Heart left ventricle (tissue), 13 donors: ENCODE measurements around the gene SPATS2L.

Experiments used
- POLR2A ChIP-seq, 2 donors: fragments of 450-650 bp; IDR thresholded peaks; one replicate each; pipeline ENCODE4 v1.6.1; 2017; ENCODE audit warnings: antibody characterized with exemption in 2 of 2, mild to moderate bottlenecking in 2 of 2, moderate library complexity in 2 of 2
- TF ChIP-seq, protein P1 (sequence below), 12 donors: fragments of 200-600 bp; sonication (generic) in 4 of 12; IDR thresholded peaks; one replicate each; pipeline versions ENCODE4 v1.5.0 to v1.8.0; 2018 to 2022; ENCODE audit warnings: antibody characterized with exemption in 12 of 12, mild to moderate bottlenecking in 5 of 12
- donor health status: ischemic (EF 13 %, LVEDD 7.1; RV severe dilation, severe dysfunction).
- donor health status: DM: no; HTN: yes; CAD: no.
- donor health status: DM: no; HTN: no; CAD: no.
- donor health status: ischemic (EF 25% LVEDD 6.9; RV normal size, moderate dysfunction).
- donor health status: ischemic (EF 25% LVEDD 5.7; RV mildly dilated, moderate dysfunction).
- donor health status: ischemic (EF 35%, LVEDD 5.7; RV mildly dilated, moderate dysfunction).
- donor health status: nonischemic (EF 11% LVEDD 7.7; RV severe dilation, severe dysfunction).
- donor health status: DM: yes; HTN: yes; CAD: no.
- donor health status: PGD.
- donor health status: ischemic (EF 29% LVEDD 5.4; RV normal size, mild dysfunction).
- donor health status: nonischemic (EF 23%, LVEDD 6.1; RV moderate dilation, normal function).

DNA sequence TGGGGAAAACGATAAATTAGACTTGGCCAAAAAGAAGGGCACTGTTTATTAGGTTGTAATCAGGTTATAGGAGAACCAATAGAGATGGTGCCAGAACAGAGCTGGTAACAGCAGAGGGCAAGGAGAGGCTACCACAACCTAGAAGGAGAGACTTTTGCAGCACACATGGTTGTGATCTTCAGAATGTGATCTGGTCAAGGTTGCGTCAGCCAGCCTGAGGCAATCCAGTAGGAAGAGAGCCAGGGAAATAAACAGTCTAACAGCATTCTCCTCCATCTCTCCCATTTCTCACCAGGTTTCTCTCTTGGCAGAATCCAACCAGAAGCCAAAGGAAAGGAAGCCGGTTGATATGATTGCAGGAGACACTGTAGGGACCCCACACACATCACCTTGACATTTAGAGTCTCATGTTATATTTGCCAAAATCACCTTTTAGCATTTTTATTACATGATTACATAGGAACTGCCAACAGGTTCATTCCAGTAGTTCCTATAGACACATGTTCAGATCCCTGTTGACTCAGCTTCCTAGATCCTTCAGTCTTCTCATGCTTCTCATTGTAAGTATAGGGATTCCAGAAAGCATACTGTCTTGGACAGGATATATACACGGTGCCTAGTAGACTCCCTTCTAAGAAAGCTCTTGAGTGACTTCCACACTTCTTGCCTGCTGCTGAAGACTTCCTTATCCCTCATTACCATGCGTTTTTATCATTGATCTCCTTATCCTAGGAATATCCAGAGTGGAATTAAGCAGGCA lies 17.6 kb upstream of the SPATS2L start:
- TF ChIP-seq, protein P1, sequence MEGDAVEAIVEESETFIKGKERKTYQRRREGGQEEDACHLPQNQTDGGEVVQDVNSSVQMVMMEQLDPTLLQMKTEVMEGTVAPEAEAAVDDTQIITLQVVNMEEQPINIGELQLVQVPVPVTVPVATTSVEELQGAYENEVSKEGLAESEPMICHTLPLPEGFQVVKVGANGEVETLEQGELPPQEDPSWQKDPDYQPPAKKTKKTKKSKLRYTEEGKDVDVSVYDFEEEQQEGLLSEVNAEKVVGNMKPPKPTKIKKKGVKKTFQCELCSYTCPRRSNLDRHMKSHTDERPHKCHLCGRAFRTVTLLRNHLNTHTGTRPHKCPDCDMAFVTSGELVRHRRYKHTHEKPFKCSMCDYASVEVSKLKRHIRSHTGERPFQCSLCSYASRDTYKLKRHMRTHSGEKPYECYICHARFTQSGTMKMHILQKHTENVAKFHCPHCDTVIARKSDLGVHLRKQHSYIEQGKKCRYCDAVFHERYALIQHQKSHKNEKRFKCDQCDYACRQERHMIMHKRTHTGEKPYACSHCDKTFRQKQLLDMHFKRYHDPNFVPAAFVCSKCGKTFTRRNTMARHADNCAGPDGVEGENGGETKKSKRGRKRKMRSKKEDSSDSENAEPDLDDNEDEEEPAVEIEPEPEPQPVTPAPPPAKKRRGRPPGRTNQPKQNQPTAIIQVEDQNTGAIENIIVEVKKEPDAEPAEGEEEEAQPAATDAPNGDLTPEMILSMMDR (IDR thresholded peaks at IDR 0.05), result no peak
- TF ChIP-seq POLR2A (IDR thresholded peaks at IDR 0.05), result no peak
